SK-N-SH (cell line): ENCODE measurements around the gene RNASEH2B.

Experiments used
- MXI1 ChIP-seq: IDR thresholded peaks from 2 replicates; pipeline ENCODE4 v1.6.1; 2012; ENCODE audit warnings: mild to moderate bottlenecking, low read depth, low read length, improper control_type of control experiment
- POLR2AphosphoS5 ChIP-seq: IDR thresholded peaks from 2 replicates; pipeline ENCODE4 v1.6.1; 2012; ENCODE audit warnings: low read depth, low read length
- TAF1 ChIP-seq: IDR thresholded peaks from 2 replicates; pipeline ENCODE4 v1.6.1; 2012; ENCODE audit warnings: low read depth, mild to moderate bottlenecking, low read length, moderate library complexity, borderline replicate concordance
- YY1 ChIP-seq: IDR thresholded peaks from 2 replicates; pipeline ENCODE4 v1.4.0; 2012; ENCODE audit warnings: low read depth, mild to moderate bottlenecking
- TF ChIP-seq, protein P1 (sequence below): fragments of 200-600 bp; sonication (generic); IDR thresholded peaks from 2 replicates; pipeline ENCODE4 v1.6.1; 2017; ENCODE audit warnings: antibody characterized with exemption, mild to moderate bottlenecking, moderate library complexity

DNA sequence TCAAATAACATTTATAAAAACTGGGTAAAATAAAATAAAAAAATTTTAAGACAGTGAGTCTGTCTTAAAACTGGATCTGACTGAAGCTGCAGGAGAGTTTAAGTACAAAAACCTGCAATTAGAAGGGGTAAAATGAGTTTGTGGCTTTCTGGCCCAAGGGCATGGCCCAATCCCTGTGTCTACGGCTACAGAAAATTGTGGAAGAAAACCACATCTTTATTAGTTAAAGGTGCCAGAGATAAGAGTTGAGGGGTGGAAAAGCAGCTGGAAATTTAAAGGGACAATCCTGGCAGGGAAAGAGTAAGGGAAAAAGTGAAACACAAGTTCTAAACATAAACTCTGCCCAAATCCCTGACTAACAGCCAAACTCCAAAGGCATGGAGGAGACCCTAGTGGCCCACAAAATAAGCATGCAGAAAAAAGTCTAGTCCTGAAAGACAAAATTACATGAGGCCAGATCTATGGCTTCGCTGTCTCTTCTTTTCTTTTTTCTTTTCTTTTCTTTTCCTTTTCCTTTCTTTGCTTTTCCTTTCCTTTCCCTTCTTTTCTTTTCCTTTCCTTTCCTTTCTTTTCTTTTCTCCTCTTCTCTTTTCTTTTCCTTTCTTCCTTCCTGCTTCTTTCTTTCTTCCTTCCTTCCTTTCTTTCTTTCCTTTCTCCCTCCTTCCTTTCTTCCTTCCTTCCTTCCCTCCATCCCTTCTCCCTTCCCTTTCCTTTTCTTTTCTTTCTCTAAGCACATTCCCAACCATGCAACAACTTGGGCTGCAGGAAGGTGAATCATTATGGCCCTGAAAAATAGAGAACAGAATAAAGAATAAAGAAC lies 42.6 kb upstream of the RNASEH2B start:
- TF ChIP-seq YY1: no peak
- TF ChIP-seq, protein P1, sequence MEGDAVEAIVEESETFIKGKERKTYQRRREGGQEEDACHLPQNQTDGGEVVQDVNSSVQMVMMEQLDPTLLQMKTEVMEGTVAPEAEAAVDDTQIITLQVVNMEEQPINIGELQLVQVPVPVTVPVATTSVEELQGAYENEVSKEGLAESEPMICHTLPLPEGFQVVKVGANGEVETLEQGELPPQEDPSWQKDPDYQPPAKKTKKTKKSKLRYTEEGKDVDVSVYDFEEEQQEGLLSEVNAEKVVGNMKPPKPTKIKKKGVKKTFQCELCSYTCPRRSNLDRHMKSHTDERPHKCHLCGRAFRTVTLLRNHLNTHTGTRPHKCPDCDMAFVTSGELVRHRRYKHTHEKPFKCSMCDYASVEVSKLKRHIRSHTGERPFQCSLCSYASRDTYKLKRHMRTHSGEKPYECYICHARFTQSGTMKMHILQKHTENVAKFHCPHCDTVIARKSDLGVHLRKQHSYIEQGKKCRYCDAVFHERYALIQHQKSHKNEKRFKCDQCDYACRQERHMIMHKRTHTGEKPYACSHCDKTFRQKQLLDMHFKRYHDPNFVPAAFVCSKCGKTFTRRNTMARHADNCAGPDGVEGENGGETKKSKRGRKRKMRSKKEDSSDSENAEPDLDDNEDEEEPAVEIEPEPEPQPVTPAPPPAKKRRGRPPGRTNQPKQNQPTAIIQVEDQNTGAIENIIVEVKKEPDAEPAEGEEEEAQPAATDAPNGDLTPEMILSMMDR: no peak
- no peak for TF ChIP-seq MXI1
- no peak for TF ChIP-seq TAF1
- no peak for TF ChIP-seq POLR2AphosphoS5
